Activated CD4-positive, alpha-beta T cell treated with anti-CD3 and anti-CD28 coated beads for 4 hours (primary cell): Measurements from ENCODE around the gene CHST2.

ENCODE experiments used
- DNase-seq, 2 donors: peaks; one replicate each; pipeline ENCODE4 v3.0.0-alpha.2; 2020

Gene CHST2

DNA sequence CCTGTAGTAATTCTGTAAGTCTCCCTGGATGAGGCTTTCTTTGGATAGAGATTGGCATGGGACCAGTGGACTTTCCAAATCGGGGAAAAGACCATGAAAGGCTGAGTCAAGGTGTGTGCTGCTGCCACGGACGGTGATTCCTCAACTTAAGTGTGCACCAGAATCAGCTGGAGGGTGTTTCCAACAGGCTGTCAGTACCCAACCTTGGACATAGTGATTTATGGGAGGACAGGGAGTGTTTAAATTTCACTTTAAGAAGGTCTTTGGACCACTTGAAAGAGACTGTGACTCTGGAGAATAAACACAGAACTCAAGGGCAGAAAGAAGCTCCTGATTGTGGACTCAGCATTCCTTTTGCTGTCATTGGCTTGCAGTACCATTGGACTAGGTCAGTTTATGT lies 20.4 kb upstream of the CHST2 start:
- no peak for DNase-seq

DNA sequence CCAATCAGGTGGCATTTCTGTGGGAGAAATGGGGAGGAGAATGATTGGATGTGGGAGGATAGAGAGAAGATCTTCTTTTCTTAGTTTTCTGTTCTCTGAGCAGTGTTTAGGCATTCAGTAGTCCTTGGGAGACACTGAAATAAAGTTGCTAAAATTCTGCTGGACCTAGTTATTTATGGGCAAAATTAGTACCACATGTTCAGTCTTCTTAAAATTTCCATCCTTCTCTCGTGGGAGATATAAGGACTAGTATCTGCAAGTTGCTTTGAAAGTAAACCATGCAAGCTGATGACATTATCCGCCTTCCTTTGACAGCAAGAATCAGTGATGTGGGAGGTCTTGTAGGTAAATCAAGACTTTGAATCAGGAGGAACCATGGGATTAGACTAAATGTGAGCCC lies 19.9 kb upstream of the CHST2 start:
- DNase-seq, result no peak

DNA sequence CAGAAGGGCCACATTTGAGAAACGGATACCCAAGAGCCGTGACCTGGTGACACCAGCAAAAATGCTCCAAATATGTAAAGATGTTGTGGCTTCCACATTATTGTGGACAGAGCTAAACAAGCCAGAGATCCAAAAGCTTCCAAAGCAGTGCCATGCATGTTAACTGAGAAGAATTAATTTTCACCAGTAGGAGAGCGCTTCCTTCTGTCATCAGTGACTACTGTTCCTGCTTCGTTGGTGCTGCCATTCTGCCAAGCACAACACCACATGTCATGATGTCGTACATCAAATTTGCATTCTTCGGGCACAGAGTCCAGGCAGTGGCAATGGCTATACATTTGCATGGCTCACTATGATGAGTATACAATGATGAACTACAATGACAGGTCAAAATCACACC lies 19.1 kb upstream of the CHST2 start:
- no peak for DNase-seq

DNA sequence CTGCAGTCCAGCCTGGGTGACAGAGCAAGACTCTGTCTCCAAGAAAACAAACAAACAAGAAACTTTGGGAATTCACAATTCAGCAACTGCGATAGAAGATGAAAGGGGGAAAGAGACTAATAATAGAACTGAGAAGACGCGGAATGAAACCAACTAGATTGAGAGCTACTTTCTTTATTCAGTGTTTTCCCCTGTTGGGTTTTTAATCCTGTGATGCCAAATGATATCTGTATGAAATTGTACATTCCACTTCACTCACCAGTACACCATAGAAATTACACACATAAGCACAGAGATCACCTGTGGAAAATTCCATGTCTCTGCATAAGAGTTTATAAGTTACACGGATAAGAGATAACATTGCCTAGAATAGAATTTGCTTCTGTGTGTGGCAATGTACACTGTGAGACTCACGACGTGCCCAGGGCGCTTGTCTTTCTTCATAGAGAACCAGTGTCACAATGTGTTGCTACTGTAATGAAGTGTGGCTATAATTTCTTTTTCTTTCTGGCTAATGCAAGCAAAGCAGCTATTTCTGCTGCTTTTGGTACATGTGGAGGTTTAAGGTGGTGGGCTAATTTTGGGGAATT lies 17.7 kb upstream of the CHST2 start:
- DNase-seq, result no peak

DNA sequence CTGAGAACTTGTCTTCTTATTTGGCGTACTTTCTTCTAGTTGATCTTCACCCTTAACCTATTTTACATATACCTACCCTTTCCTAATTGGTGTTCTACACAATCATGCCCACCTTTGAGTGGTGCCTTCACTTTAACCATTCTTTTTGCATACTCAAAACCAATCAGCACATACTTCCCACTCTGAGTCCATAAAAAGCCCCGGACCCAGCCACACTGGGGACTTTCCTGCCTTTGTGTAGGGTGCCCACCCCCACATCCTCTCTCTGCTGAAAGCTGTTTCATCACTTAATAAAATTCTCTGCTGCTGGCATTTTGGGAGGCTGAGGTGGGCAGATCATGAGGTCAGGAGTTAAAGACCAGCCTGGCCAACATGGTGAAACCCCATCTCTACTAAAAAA lies 15.9 kb upstream of the CHST2 start:
- DNase-seq, result no peak

DNA sequence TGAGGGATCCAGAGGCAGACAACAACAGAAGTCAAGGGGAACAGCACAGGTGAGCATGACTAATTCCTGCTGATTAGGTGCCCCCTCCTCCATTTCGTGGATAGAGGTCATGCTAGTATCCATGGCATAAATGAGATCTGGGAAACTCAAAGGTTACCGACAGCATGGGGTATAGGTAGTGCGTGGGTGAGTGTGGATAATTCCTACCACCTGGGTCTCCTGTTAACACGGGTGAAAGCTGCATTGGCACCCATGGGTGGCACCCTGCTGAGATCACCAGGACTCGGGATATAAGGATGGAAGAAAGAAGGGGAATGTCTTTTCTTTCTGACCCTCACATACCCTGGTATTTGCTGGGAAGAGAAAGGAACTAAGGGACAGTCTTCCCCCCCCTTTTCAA lies 14.4 kb upstream of the CHST2 start:
- no peak for DNase-seq

DNA sequence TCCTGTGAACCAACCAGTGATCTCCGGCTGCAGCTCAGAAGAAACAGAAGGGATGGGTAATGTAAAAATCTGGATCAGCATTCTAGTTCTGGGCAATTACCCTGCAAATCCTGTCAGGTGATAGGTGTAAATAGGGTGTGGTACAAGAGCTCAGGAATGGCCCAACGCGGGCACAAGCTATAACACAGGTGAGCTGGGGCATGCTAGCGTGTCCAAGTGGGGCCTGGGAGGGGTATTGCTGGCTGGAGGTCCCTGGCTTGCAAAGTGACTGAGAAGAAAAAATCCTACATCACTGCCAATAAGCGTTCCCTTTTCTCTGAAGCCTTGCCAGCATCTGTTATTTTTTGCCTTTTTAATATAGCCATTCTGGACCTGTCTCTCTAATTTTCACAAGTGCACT lies 9.7 kb upstream of the CHST2 start:
- DNase-seq, result no peak

DNA sequence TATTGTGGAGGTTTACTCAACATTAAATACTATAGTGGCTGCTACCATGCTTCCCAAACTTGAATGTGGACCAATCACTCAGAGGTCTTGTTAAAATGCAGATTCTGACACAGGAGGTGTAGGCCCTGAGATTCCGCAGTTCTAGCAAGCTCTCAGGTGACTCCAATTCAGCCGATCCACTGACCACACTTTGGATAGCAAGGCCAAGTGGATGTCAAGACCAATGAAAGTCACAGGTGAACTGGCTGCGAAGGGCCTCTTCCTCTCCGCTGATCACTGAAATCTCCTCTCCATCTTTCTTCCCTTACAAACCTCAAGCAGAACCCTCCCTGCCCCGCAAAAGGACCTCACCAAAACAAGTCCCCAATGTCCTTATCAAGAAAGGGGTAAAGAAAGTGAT lies 9.2 kb upstream of the CHST2 start:
- no peak for DNase-seq

DNA sequence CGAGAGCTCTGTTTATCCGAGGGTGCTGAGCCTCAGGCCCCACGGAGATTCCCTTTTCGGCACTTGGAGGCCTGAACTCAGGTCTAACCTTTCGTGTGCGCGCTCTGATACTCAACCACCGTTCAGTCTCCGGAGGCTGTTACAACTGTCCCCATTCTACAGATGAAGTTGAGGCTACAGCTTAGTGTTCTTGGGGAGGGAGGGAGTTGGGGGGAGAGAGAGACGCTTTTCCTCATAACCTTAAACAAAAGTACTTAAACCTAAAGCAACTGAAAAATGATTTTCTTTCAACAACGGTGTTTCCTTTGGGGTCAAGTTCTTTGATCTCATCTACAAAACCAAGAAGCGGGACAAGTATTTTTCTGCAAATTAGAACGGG lies 952 bp upstream of the CHST2 start:
- DNase-seq, result no peak

DNA sequence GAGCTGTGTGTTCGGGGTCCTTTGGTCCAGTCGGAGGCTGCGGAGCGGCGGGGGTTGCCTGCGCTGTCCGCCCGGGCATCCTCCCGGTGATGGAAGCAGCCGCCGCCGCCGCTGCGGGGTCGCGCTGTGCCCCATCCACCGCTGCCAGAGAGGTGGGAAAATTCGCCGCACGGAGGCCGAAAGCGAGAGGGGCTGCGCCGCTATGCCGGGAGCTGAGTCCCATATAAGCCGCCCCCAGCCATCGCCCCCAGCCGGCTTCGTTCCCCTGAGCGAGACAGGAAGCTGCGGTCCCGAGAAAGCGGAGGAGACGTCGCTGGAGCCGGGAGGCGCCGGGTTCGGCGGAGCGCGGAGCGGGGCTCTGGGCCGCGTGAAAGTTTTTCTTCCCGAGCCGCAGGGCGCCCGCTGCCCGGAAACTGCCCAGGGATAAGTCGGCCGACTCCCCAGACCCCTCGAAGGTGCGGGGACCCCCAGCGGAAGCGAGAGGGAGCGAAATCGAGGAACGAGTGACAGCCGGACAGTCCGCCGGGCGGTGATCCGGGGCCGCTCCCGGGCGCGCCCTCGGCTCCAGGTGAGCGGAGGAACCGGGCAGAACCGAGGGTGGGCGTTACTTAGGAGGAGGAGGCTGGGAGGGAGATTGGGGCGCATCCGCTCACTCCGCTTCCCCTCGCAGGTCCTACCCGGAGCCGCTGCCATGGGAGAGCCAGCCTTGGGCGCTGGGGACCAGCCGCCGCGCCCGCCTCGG lies 574 bp downstream of the CHST2 start:
- DNase-seq, result peak; percentile 19 to 23

DNA sequence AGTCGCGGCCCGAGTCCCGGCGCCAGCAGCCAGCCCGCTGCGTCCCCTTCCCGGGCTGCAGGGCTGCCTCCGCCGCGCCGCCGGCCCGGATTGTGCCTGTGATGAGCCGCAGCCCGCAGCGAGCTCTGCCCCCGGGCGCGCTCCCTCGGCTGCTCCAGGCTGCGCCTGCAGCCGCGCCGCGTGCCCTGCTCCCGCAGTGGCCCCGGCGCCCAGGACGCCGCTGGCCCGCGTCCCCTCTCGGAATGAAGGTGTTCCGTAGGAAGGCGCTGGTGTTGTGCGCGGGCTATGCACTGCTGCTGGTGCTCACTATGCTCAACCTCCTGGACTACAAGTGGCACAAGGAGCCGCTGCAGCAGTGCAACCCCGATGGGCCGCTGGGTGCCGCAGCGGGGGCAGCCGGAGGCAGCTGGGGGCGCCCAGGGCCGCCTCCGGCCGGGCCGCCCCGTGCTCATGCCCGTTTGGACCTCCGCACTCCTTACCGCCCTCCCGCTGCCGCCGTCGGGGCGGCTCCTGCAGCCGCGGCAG lies 1.2 kb downstream of the CHST2 start:
- DNase-seq, result peak; percentile 26 to 43

DNA sequence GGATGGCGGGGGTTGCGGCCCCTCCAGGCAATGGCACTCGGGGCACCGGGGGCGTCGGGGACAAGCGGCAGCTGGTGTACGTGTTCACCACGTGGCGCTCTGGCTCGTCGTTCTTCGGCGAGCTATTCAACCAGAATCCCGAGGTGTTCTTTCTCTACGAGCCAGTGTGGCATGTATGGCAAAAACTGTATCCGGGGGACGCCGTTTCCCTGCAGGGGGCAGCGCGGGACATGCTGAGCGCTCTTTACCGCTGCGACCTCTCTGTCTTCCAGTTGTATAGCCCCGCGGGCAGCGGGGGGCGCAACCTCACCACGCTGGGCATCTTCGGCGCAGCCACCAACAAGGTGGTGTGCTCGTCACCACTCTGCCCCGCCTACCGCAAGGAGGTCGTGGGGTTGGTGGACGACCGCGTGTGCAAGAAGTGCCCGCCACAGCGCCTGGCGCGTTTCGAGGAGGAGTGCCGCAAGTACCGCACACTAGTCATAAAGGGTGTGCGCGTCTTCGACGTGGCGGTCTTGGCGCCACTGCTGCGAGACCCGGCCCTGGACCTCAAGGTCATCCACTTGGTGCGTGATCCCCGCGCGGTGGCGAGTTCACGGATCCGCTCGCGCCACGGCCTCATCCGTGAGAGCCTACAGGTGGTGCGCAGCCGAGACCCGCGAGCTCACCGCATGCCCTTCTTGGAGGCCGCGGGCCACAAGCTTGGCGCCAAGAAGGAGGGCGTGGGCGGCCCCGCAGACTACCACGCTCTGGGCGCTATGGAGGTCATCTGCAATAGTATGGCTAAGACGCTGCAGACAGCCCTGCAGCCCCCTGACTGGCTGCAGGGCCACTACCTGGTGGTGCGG lies 1.9 kb downstream of the CHST2 start:
- DNase-seq, result peak; percentile 67 to 73

DNA sequence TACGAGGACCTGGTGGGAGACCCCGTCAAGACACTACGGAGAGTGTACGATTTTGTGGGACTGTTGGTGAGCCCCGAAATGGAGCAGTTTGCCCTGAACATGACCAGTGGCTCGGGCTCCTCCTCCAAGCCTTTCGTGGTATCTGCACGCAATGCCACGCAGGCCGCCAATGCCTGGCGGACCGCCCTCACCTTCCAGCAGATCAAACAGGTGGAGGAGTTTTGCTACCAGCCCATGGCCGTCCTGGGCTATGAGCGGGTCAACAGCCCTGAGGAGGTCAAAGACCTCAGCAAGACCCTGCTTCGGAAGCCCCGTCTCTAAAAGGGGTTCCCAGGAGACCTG lies 2.5 kb downstream of the CHST2 start:
- DNase-seq, result no peak

DNA sequence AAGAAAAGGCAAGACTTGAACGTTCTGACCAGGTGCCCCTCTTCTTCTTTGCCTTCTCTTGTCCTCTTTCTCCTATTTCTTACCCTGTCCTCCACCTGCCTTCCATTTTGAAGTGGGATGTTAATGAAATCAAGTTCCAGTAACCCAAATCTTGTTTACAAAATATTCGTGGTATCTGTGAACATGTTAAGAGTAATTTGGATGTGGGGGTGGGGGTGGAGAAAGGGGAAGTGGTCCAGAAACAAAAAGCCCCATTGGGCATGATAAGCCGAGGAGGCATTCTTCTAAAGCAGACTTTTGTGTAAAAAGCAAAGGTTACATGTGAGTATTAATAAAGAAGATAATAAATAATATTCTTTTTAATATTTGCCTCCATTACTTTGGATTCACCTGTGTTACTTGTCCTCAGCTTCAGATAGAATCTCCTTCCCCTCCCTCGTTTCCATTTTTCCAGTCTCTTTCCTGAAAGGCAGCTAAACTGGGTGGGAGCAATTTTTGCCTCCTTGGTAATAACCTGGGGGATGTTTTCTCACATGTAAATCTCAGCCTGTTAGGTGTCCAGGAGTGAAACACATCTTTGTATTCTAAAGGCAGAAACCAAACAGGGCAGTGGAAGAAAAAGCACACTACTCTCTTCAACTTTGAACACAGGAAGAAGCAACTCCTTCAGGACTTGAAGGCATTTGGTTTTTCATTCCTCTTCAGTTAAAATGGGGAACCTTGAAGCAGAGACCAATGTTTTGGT lies 3.2 kb downstream of the CHST2 start:
- DNase-seq, result no peak

DNA sequence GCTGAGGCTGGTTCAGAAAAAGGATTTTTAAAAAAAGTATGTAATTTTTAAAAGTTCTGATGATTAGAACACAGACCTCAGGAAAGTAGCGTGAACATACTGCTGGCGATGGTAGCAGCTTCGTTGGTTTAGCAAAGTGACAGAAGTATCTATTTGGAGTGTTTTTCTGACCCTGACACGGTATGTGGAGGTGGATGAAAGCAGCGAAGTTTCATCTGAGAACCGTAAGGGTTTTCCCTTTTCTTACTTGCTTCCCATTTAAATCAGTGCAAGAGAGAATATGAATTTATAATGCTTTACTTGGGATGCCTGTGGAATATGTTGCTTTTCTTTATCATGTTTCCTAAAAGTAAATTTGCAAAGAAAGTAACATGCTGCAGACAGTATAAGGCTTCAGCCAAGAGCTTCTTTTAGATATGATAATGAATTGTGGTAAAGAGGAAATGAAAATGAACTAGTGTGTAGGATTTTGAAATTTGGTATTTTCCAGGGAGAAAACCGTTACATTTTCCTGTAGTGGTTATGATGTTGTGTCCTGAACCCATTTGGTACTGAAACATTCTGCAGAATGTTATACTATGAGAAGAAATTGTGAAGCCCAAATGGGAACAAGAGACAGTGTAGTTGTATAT lies 3.9 kb downstream of the CHST2 start:
- DNase-seq, result no peak

DNA sequence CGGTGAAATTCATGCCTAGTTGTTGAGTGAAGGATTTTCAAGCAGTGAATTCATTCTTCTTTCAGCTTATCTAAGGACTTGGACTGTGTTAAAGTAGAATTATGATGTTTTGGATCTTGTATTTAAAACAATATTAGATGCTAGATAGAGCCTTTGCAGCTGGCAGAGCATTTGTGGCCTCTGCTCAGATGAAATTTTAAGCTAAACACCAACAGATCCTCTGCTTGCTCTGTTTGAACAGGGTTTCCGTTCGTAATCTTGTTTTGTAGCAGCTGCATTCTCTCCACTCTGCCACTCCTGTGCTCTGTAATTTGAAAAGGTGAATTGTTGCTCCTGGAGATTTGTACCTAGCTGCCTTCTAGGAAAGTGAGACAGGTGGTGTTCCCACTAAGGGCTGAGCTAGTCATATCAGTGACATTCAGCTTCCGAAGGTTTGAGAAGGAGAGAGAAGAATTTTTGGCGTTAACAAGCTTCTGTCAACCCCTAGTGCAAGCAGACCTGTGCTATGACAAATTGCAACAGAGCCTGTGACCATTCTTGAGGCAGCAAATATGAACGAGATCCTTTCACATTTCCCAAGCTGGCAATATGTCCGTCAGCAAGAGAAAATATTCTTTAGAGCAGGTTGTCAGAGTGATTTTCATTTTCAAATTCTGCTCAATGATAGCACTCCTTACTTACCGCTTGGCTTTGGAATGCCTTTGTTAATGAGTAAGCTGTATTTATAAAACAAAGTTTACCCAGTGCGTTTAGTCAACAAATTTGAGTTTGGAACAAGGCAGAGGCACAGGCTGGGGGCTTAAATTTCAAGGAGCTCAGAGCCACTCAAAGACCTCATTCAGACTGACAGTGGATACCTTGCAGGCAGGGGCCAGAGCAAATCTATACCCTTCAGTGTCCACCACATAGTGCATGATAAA lies 5.3 kb downstream of the CHST2 start:
- no peak for DNase-seq

DNA sequence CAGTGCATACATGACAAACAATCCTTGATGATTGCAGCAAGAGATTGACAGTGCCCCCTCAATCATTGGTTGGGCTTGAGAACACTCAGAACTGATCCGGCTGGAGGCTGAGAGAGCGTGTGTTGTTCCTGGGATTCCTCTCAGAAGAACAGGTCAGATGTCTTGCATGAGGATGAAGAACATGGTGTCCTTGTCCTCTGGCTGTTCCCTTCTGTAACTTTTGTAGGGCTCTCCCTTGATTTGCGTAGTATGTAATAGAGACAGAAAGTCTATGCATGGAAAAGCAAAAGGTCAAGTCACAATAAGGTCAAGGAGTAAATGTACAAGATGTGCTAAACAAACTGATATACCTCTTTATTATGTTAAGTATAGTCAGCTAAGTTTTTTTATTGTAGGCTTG lies 8.2 kb downstream of the CHST2 start:
- DNase-seq, result no peak

DNA sequence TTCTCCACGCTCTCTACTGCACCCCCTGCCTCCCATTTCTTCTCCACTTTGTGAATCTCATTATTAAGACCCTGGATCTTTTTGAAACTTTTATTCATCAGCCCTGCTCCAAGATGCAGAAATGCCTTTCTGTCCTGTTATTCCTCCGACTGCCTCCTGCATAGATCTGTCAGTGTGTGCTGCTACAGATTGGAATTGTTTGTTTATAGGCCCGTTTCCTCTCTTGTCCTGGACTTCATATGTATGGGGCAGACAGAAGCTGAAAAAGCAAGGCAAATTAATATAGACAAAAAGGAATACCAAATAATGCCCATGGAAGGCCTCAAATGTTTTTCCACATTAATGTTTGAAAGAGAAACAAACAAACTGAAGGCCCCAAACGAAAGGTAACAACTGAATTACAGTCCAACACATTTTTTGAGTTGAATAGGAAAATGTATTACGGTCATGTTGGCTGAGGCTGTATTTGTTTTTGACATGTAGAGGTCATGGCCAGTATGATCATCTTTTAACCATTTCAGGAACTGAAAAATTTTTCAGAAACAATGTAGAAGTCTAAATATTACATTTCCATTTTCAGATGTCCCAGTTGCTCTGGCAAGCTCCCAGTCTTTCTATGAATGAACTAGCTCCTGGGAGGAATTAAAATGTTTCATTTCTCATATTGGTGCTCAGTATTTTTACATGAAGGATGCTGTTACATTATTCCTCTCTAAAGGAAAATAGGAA lies 8.8 kb downstream of the CHST2 start:
- no peak for DNase-seq

DNA sequence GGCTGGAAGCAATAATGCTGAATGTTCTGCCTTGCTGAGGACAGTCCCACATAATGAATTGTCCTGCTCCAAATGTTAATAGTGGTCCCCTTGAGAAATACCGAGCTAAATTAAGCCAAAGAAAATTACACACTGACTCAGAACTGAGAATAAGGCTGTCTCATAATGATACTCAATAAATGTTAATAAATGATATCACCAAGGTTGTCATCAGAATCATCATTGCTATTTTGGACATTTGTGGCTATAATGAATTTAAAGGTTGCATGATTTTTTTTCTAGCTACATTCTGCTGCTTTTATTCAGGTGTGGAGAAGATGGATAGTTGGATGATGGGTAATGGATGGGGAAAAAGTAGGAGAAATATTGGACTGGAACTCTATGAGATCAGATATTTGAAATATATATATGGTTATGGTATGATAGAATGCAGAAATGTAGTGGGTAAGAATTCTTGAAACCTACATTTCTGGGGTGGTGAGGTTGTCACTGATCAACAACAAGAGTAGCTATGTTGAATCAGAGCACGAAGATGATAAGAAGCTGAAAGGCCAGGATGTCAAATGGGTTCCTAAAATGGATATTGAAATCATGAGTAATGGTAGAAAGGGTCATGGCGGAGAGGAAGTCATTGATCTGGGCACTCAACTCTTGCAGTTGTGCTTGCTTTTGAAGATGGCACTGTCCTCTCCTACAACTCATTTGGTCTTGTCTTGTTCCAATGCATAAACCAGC lies 12.8 kb downstream of the CHST2 start:
- no peak for DNase-seq

DNA sequence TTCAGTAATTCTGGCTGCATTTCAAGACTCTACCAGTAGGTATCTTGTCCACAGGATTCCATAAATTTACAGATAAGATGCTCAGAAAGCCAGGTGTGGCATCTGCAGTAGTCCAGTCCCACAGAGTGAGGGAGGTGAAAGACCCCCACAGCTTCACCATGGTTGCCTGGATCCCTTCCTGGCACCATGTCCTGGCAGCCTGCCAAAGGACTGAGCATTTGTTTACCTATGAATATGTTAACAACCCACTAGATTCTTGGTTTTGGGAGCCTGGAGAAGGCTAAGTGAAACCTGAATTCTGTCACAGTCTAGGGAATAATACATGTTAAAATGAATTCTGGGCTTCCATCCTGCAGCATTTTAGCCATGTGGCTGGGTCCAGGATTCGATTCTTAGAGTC lies 14.9 kb downstream of the CHST2 start:
- DNase-seq, result no peak
